LHCN-M2 (cell line): ENCODE results near the gene SELPLG. TPM values are rescaled to one million over a fixed set of nuclear protein-coding genes. Genes with fewer than 3 reads are reported as not detected.

Experiments
- DNase-seq: peaks from one replicate; pipeline ENCODE4 v3.0.0-alpha.2; 2012; ENCODE audit warnings: low read depth
- total RNA-seq: library from RNA; depleted of rRNA; stranded (reverse); fragments of >200 nt; gene quantifications from 2 replicates; pipeline ENCODE4 v1.2.3, GENCODE V29; 2014

The SELPLG gene
- total RNA-seq, 1 experiment from 2014 or later: 2.1 TPM

GRCh38 chr12:108605690-108606406 is 27.8 kb downstream of the SELPLG start:
- no peak for DNase-seq

- peak; percentile 43 for DNase-seq
Measured at GRCh38 chr12:108605000-108605689, 28.5 kb downstream of the SELPLG start.

- no peak for DNase-seq
Measured at GRCh38 chr12:108604208-108604941, 29.3 kb downstream of the SELPLG start.

- no peak for DNase-seq
Measured at GRCh38 chr12:108603743-108604142, 30.0 kb downstream of the SELPLG start.

GRCh38 chr12:108602976-108603704 is 30.6 kb downstream of the SELPLG start:
- DNase-seq: no peak

GRCh38 chr12:108602209-108602705 is 31.4 kb downstream of the SELPLG start:
- no peak for DNase-seq

- no peak for DNase-seq
Measured at GRCh38 chr12:108600702-108601007, 33.0 kb downstream of the SELPLG start.

GRCh38 chr12:108599948-108600701 is 33.6 kb downstream of the SELPLG start:
- DNase-seq: no peak

GRCh38 chr12:108599541-108599940 is 34.2 kb downstream of the SELPLG start:
- no peak for DNase-seq

- DNase-seq: no peak
Measured at GRCh38 chr12:108598553-108599250, 35.0 kb downstream of the SELPLG start.

GRCh38 chr12:108597559-108598471 is 35.9 kb downstream of the SELPLG start, which contains the start of gene TMEM119:
TMEM119 (minus strand) TSS chr12:108598084; CDS start chr12:108592383, 5,701 bp downstream.
- no peak for DNase-seq

GRCh38 chr12:108596854-108597558 is 36.7 kb downstream of the SELPLG start:
- no peak for DNase-seq

GRCh38 chr12:108595711-108596647 is 37.7 kb downstream of the SELPLG start:
- no peak for DNase-seq

- DNase-seq: no peak
Measured at GRCh38 chr12:108594960-108595710, 38.6 kb downstream of the SELPLG start.

- DNase-seq: no peak
Measured at GRCh38 chr12:108594323-108594903, 39.3 kb downstream of the SELPLG start.
